Prostate gland (tissue), 2 donors: ENCODE data around the gene PTGDS. TPM values are rescaled to one million over a fixed set of nuclear protein-coding genes. Genes with fewer than 3 reads are reported as not detected.

ENCODE experiments used
- DNase-seq: peaks from one replicate; pipeline ENCODE4 v3.0.0-alpha.2; 2019; ENCODE audit warnings: low spot score
- H3K27ac ChIP-seq, 2 donors: fragments of 200-600 bp; sonication (generic); 2 replicates each; pipeline ENCODE4 v1.5.1; 2017 to 2019
- H3K27me3 ChIP-seq: fragments of 200-600 bp; sonication (generic); replicated peaks from 2 replicates; pipeline ENCODE4 v1.5.1; 2019; ENCODE audit not compliant: insufficient read depth
- H3K36me3 ChIP-seq, 2 donors: fragments of 200-600 bp; sonication (generic); 1 replicate in 1 of 2; 2 replicates in 1 of 2; pipeline versions ENCODE4 v1.5.1 to v1.8.1; 2017 to 2019
- H3K4me1 ChIP-seq: fragments of 200-600 bp; sonication (generic); replicated peaks from 2 replicates; pipeline ENCODE4 v1.5.1; 2019
- H3K4me3 ChIP-seq, 2 donors: fragments of 200-600 bp; sonication (generic); 2 replicates each; pipeline ENCODE4 v1.5.1; 2017 to 2019
- H3K9me3 ChIP-seq: fragments of 200-600 bp; sonication (generic); 2 replicates; pipeline ENCODE4 v1.5.1; 2017
- CTCF ChIP-seq, 4 experiments: fragments of 200-600 bp in 2 of 4; fragments of 450-650 bp in 2 of 4; sonication (generic) in 2 of 4; IDR thresholded peaks; 1 replicate in 3 of 4; 2 replicates in 1 of 4; pipeline ENCODE4 v1.5.1; 2016 to 2019; ENCODE audit warnings: antibody characterized with exemption in 4 of 4, mild to moderate bottlenecking in 2 of 4, moderate library complexity in 2 of 4
- POLR2A ChIP-seq: fragments of 450-650 bp; IDR thresholded peaks from one replicate; pipeline ENCODE4 v1.6.1; 2016; ENCODE audit warnings: antibody characterized with exemption, mild to moderate bottlenecking
- POLR2AphosphoS5 ChIP-seq: sonication (generic); formaldehyde crosslinking; IDR thresholded peaks from one replicate; pipeline ENCODE4 v1.6.1; 2017; ENCODE audit warnings: antibody characterized with exemption
- WGBS: methylation state at CpG from one replicate; pipeline ENCODE4 v1.1.5; 2018; 5-methylcytosine and 5-hydroxymethylcytosine counted together
- intact Hi-C: fragments of 100-400 bp; cut with DNase I; formaldehyde crosslinking; loops from one replicate; pipeline ENCODE4 v1.14.2; 2022
- total RNA-seq, 2 donors: library from RNA; depleted of rRNA; stranded (reverse); fragments of >200 nt; gene quantifications; one replicate each; pipeline ENCODE4 v1.1.0, GENCODE V29; 2016

The PTGDS gene
- total RNA-seq, 2 donors from 2014 or later, result 59.4 to 5,242 TPM

- no peaks in the 10 kb centered on the region for H3K9me3 ChIP-seq
- intact Hi-C loops, result no loop called here
- H3K4me1 ChIP-seq, result no peaks in the 10 kb centered on the region
- DNase-seq, result no peak
- 94% methylated on average over 8 of the region's 11 CpGs for WGBS
- TF ChIP-seq POLR2A, result no peak
- no peak for TF ChIP-seq CTCF (IDR thresholded peaks at IDR 0.05)
- TF ChIP-seq POLR2AphosphoS5, result no peak
- no peak overlapping the region for H3K27ac ChIP-seq
- no peaks in the 10 kb centered on the region for H3K36me3 ChIP-seq
- no peaks in the 10 kb centered on the region for H3K27me3 ChIP-seq
- no peak overlapping the region for H3K4me3 ChIP-seq
Observed at GRCh38 chr9:136970361-136970760, 6.9 kb upstream of the PTGDS start.

- no peak for TF ChIP-seq CTCF (IDR thresholded peaks at IDR 0.05)
- TF ChIP-seq POLR2A, result no peak
- no peak for TF ChIP-seq POLR2AphosphoS5
- intact Hi-C loops, result no loop called here
- H3K36me3 ChIP-seq, result no peaks in the 10 kb centered on the region
Observed at GRCh38 chr9:136971746-136972145, 5.6 kb upstream of the PTGDS start.

GRCh38 chr9:136972335-136972734 lies 5.0 kb upstream of the PTGDS start:
- 78% methylated on average over 10 of the region's 11 CpGs for WGBS
- Histone ChIP-seq H3K27ac (no peak overlapping the region), H3K4me3 (no peak overlapping the region), H3K9me3 (no peaks in the 10 kb centered on the region), H3K36me3 (no peaks in the 10 kb centered on the region), H3K27me3 (no peaks in the 10 kb centered on the region), H3K4me1 (no peaks in the 10 kb centered on the region)
- no peak for DNase-seq
- intact Hi-C loops, result no loop called here
- no peak for TF ChIP-seq POLR2A
- TF ChIP-seq CTCF (IDR thresholded peaks at IDR 0.05), result no peak
- no peak for TF ChIP-seq POLR2AphosphoS5

More at GRCh38 chr9:136971746-136972145, 5.6 kb upstream of the PTGDS start:
- no peaks in the 10 kb centered on the region for H3K27me3 ChIP-seq
- H3K9me3 ChIP-seq, result no peaks in the 10 kb centered on the region
- no peaks in the 10 kb centered on the region for H3K4me1 ChIP-seq
- H3K4me3 ChIP-seq, result no peak overlapping the region
- no peak overlapping the region for H3K27ac ChIP-seq
- no peak for DNase-seq
- WGBS, result 81% methylated on average over 13 of the region's 14 CpGs

- 50% methylated on average over 13 of the region's 13 CpGs for WGBS
- no peak overlapping the region for H3K27ac ChIP-seq
- no peaks in the 10 kb centered on the region for H3K4me1 ChIP-seq
- intact Hi-C loops, result no loop called here
- H3K9me3 ChIP-seq, result no peaks in the 10 kb centered on the region
- DNase-seq, result no peak
- no peaks in the 10 kb centered on the region for H3K27me3 ChIP-seq
- H3K4me3 ChIP-seq, result no peak overlapping the region
- no peak for TF ChIP-seq POLR2A
- no peak for TF ChIP-seq CTCF (IDR thresholded peaks at IDR 0.05)
- TF ChIP-seq POLR2AphosphoS5, result no peak
- H3K36me3 ChIP-seq, result no peaks in the 10 kb centered on the region
Observed at GRCh38 chr9:136972743-136973142, 4.6 kb upstream of the PTGDS start.
